ENCODE results near the gene EIF3L.

The EIF3L gene

GRCh38 chr22:37870273-37870672 is 21.1 kb downstream of the EIF3L start:
- H3K79me2 ChIP-seq (ENCODE audit: control insufficient read depth, low read length): peaks cover 22% of the 10 kb centered on the region
- no peaks in the 10 kb centered on the region for H3F3A ChIP-seq (ENCODE audit: control insufficient read depth, insufficient read depth)
- H3K27me3 ChIP-seq (ENCODE audit: control insufficient read depth, low read length): no peaks in the 10 kb centered on the region
- H4K20me1 ChIP-seq (ENCODE audit: control insufficient read depth, insufficient read depth, low read depth, low read length): 0 out of 2 replicates have a peak, but pooled peaks cover 3% of the 10 kb centered on the region
- H3K4me3 ChIP-seq (ENCODE audit: low read length): no peak overlapping the region
- H3K9me3 ChIP-seq (ENCODE audit: control insufficient read depth, insufficient read depth, low read length): no peaks in the 10 kb centered on the region
- H3K36me3 ChIP-seq (ENCODE audit: control insufficient read depth, low read length): peaks cover 85% of the 10 kb centered on the region
- H3K27ac ChIP-seq (ENCODE audit: low read depth, low read length): no peak overlapping the region
- TF ChIP-seq EZH2phosphoT487 (IDR thresholded peaks at IDR 0.05; ENCODE audit: borderline replicate concordance, low read length): no peak
- no peaks in the 10 kb centered on the region for H3K9me2 ChIP-seq (replicated peaks; ENCODE audit: control insufficient read depth, low read length)
- no peaks in the 10 kb centered on the region for H3K4me1 ChIP-seq (ENCODE audit: control insufficient read depth, low read length)
- no peak overlapping the region for H3K4me2 ChIP-seq (ENCODE audit: low read length)

GRCh38 chr22:37880668-37881440 is 31.6 kb downstream of the EIF3L start:
- Histone ChIP-seq H3K9me3 (ENCODE audit: control insufficient read depth, insufficient read depth, low read length) (no peaks in the 10 kb centered on the region), H3K79me2 (ENCODE audit: control insufficient read depth, low read length) (peaks cover 57% of the 10 kb centered on the region), H3K4me3 (ENCODE audit: low read length) (no peak overlapping the region), H3K36me3 (ENCODE audit: control insufficient read depth, low read length) (peaks cover 79% of the 10 kb centered on the region), H3K27ac (ENCODE audit: low read depth, low read length) (no peak overlapping the region), H3K4me1 (ENCODE audit: control insufficient read depth, low read length) (no peaks in the 10 kb centered on the region), H3K4me2 (ENCODE audit: low read length) (no peak overlapping the region), H4K20me1 (ENCODE audit: control insufficient read depth, insufficient read depth, low read depth, low read length) (no peaks in the 10 kb centered on the region), H3F3A (ENCODE audit: control insufficient read depth, insufficient read depth) (peaks cover 4% of the 10 kb centered on the region; the same call in 1 of the 2 replicates), H3K9me2 (replicated peaks; ENCODE audit: control insufficient read depth, low read length) (no peaks in the 10 kb centered on the region), H3K27me3 (ENCODE audit: control insufficient read depth, low read length) (no peaks in the 10 kb centered on the region)
- TF ChIP-seq CTCF (IDR thresholded peaks at IDR 0.05; ENCODE audit: low read depth, low read length, poor library complexity, severe bottlenecking) (no peak), EZH2phosphoT487 (IDR thresholded peaks at IDR 0.05; ENCODE audit: borderline replicate concordance, low read length) (no peak)

GRCh38 chr22:37884420-37884819 is 35.2 kb downstream of the EIF3L start:
- no peak overlapping the region for H3K4me3 ChIP-seq (ENCODE audit: low read length)
- no peaks in the 10 kb centered on the region for H3K9me3 ChIP-seq (ENCODE audit: control insufficient read depth, insufficient read depth, low read length)
- H3K9me2 ChIP-seq (replicated peaks; ENCODE audit: control insufficient read depth, low read length): no peaks in the 10 kb centered on the region
- peaks cover 8% of the 10 kb centered on the region; the same call in 1 of the 2 replicates for H3F3A ChIP-seq (ENCODE audit: control insufficient read depth, insufficient read depth)
- TF ChIP-seq CTCF (IDR thresholded peaks at IDR 0.05; ENCODE audit: low read depth, low read length, poor library complexity, severe bottlenecking) (no peak), EZH2phosphoT487 (IDR thresholded peaks at IDR 0.05; ENCODE audit: borderline replicate concordance, low read length) (no peak)
- H3K36me3 ChIP-seq (ENCODE audit: control insufficient read depth, low read length): peaks cover 77% of the 10 kb centered on the region
- no peaks in the 10 kb centered on the region for H3K4me1 ChIP-seq (ENCODE audit: control insufficient read depth, low read length)
- no peak overlapping the region for H3K4me2 ChIP-seq (ENCODE audit: low read length)
- H3K79me2 ChIP-seq (ENCODE audit: control insufficient read depth, low read length): peaks cover 41% of the 10 kb centered on the region
- H3K27me3 ChIP-seq (ENCODE audit: control insufficient read depth, low read length): no peaks in the 10 kb centered on the region
- no peaks in the 10 kb centered on the region for H4K20me1 ChIP-seq (ENCODE audit: control insufficient read depth, insufficient read depth, low read depth, low read length)
- H3K27ac ChIP-seq (ENCODE audit: low read depth, low read length): no peak overlapping the region
